Neural cell (in vitro differentiated cells): ENCODE data around the gene GAST. TPM values are rescaled to one million over a fixed set of nuclear protein-coding genes. Genes with fewer than 3 reads are reported as not detected.

ENCODE experiments used
- H2AFZ ChIP-seq: fragments of 200-600, 300-800 bp; sonication (generic), shearing (Covaris generic); 2 replicates; pipeline ENCODE4 v1.6.0; 2014; ENCODE audit warnings: low read depth, mild to moderate bottlenecking, antibody characterized with exemption, low read length, moderate library complexity
- H3F3A ChIP-seq: fragments of 200-600 bp; shearing (Covaris generic); 2 replicates; pipeline ENCODE4 v1.6.1; 2016; ENCODE audit warnings: mild to moderate bottlenecking, moderate library complexity, mixed read lengths, antibody characterized with exemption, low read length; ENCODE audit not compliant: insufficient read depth, poor library complexity, severe bottlenecking
- H3K27ac ChIP-seq: fragments of 200-600, 300-800 bp; sonication (generic), shearing (Covaris generic); 2 replicates; pipeline ENCODE4 v1.5.1; 2014; ENCODE audit warnings: mild to moderate bottlenecking, low read length, moderate library complexity
- H3K27me3 ChIP-seq: fragments of 300-800, 200-600 bp; sonication (generic), shearing (Covaris generic); 2 replicates; pipeline ENCODE4 v1.6.0; 2014; ENCODE audit warnings: mild to moderate bottlenecking, low read depth, low read length, moderate library complexity; ENCODE audit not compliant: insufficient read depth
- H3K36me3 ChIP-seq: fragments of 300-800, 200-600 bp; sonication (generic), shearing (Covaris generic); 2 replicates; pipeline ENCODE4 v1.5.1; 2014; ENCODE audit warnings: mild to moderate bottlenecking, antibody characterized with exemption, low read length, moderate library complexity; ENCODE audit not compliant: insufficient read depth
- H3K4me2 ChIP-seq: fragments of 300-800, 200-600 bp; sonication (generic), shearing (Covaris generic); 2 replicates; pipeline ENCODE4 v1.6.0; 2014; ENCODE audit warnings: mild to moderate bottlenecking, low read length
- H3K4me3 ChIP-seq: fragments of 300-800, 200-600 bp; sonication (generic), shearing (Covaris generic); 2 replicates; pipeline ENCODE4 v1.5.1; 2014; ENCODE audit warnings: mild to moderate bottlenecking, low read length, moderate library complexity
- H3K79me2 ChIP-seq: fragments of 200-600 bp; shearing (Covaris generic); replicated peaks from 2 replicates; pipeline ENCODE4 v1.6.0; 2014; ENCODE audit warnings: mild to moderate bottlenecking, low read length, moderate library complexity; ENCODE audit not compliant: insufficient read depth
- H3K9ac ChIP-seq: fragments of 300-800, 200-600 bp; sonication (generic), shearing (Covaris generic); 2 replicates; pipeline ENCODE4 v1.6.1; 2016; ENCODE audit warnings: mild to moderate bottlenecking, low read length, mixed read lengths
- H3K9me2 ChIP-seq: fragments of 200-600 bp; shearing (Covaris generic); 2 replicates; pipeline ENCODE4 v1.6.1; 2016; ENCODE audit warnings: mild to moderate bottlenecking, low read length, mixed read lengths; ENCODE audit not compliant: insufficient read depth
- H3K9me3 ChIP-seq: fragments of 200-600, 300-800 bp; sonication (generic), shearing (Covaris generic); 2 replicates; pipeline ENCODE4 v1.6.1; 2016; ENCODE audit warnings: mild to moderate bottlenecking, mixed run types, low read length, moderate library complexity, mixed read lengths
- H4K20me1 ChIP-seq: fragments of 200-600 bp; shearing (Covaris generic); 2 replicates; pipeline ENCODE4 v1.6.1; 2016; ENCODE audit warnings: mild to moderate bottlenecking, mixed run types; ENCODE audit not compliant: insufficient read depth
- CTCF ChIP-seq: fragments of 450-650 bp; IDR thresholded peaks from 2 replicates; pipeline ENCODE4 v1.5.1; 2014; ENCODE audit warnings: antibody characterized with exemption, mild to moderate bottlenecking, moderate library complexity; ENCODE audit not compliant: poor library complexity, severe bottlenecking
- EP300 ChIP-seq: fragments of 450-650 bp; conservative IDR thresholded peaks from 2 replicates; pipeline ENCODE4 v1.6.1; 2014; ENCODE audit warnings: antibody characterized with exemption, mild to moderate bottlenecking, moderate library complexity; ENCODE audit not compliant: poor library complexity, severe bottlenecking
- EZH2 ChIP-seq: fragments of 200-600, 300-800 bp; shearing (Covaris generic), sonication (generic); IDR thresholded peaks from 2 replicates; pipeline ENCODE4 v1.6.1; 2014; ENCODE audit warnings: antibody characterized with exemption, low read length, borderline replicate concordance, mild to moderate bottlenecking; ENCODE audit not compliant: insufficient read depth, poor library complexity, severe bottlenecking
- MXI1 ChIP-seq: fragments of 450-650 bp; conservative IDR thresholded peaks from 2 replicates; pipeline ENCODE4 v1.6.1; 2014; ENCODE audit warnings: antibody characterized with exemption, mild to moderate bottlenecking; ENCODE audit not compliant: poor library complexity, severe bottlenecking
- POLR2AphosphoS5 ChIP-seq: IDR thresholded peaks from 2 replicates; pipeline ENCODE4 v1.6.1; 2012
- RAD21 ChIP-seq: fragments of 450-650 bp; conservative IDR thresholded peaks from 2 replicates; pipeline ENCODE4 v1.6.1; 2014; ENCODE audit warnings: antibody characterized with exemption, mild to moderate bottlenecking, moderate library complexity
- REST ChIP-seq: IDR thresholded peaks from 2 replicates; pipeline ENCODE4 v1.6.1; 2012; ENCODE audit warnings: borderline replicate concordance
- SMC3 ChIP-seq: fragments of 450-650 bp; conservative IDR thresholded peaks from 2 replicates; pipeline ENCODE4 v1.6.1; 2014; ENCODE audit warnings: antibody characterized with exemption, mild to moderate bottlenecking, moderate library complexity; ENCODE audit not compliant: poor library complexity
- TAF1 ChIP-seq: IDR thresholded peaks from 2 replicates; pipeline ENCODE4 v1.6.1; 2012; ENCODE audit warnings: low read depth
- polyA plus RNA-seq: library from polyadenylated mRNA; depleted of rRNA; stranded (reverse); fragments of >200 nt; gene quantifications from 2 replicates; pipeline ENCODE4 v1.2.3, GENCODE V29; 2014

The GAST gene
- polyA plus RNA-seq, 1 donor from 2014 or later: not detected

- H3K79me2 ChIP-seq: no peaks in the 10 kb centered on the region
- no peaks in the 10 kb centered on the region for H3K9me2 ChIP-seq
- H3K9me3 ChIP-seq: no peaks in the 10 kb centered on the region
- no peaks in the 10 kb centered on the region for H4K20me1 ChIP-seq
- no peak overlapping the region for H3K27ac ChIP-seq
- no peaks in the 10 kb centered on the region for H3F3A ChIP-seq
- H2AFZ ChIP-seq: no peak overlapping the region
- no peak overlapping the region for H3K4me2 ChIP-seq
- H3K9ac ChIP-seq: no peak overlapping the region
- TF ChIP-seq REST (no peak), EZH2 (no peak), CTCF (no peak), SMC3 (no peak), RAD21 (no peak)
- no peaks in the 10 kb centered on the region for H3K36me3 ChIP-seq
- no peak overlapping the region for H3K4me3 ChIP-seq
- no peaks in the 10 kb centered on the region for H3K27me3 ChIP-seq
Measured at GRCh38 chr17:41725134-41725533, 13.0 kb downstream of the GAST start.

GRCh38 chr17:41728056-41728455, 15.9 kb downstream of the GAST start:
- H2AFZ ChIP-seq: no peak overlapping the region
- H3K4me2 ChIP-seq: no peak overlapping the region
- no peak overlapping the region for H3K9ac ChIP-seq
- no peak overlapping the region for H3K4me3 ChIP-seq
- H3K9me3 ChIP-seq: no peaks in the 10 kb centered on the region
- H3K79me2 ChIP-seq: no peaks in the 10 kb centered on the region
- peaks cover 13% of the 10 kb centered on the region for H3K27me3 ChIP-seq
- no peaks in the 10 kb centered on the region for H4K20me1 ChIP-seq
- H3K36me3 ChIP-seq: no peaks in the 10 kb centered on the region
- no peak overlapping the region for H3K27ac ChIP-seq
- H3F3A ChIP-seq: no peaks in the 10 kb centered on the region
- no peaks in the 10 kb centered on the region for H3K9me2 ChIP-seq
- TF ChIP-seq TAF1: no peak
- TF ChIP-seq EZH2: no peak
- no peak for TF ChIP-seq MXI1
- no peak for TF ChIP-seq REST
- no peak for TF ChIP-seq CTCF
- no peak for TF ChIP-seq EP300
- TF ChIP-seq RAD21: no peak
- no peak for TF ChIP-seq POLR2AphosphoS5
- TF ChIP-seq SMC3: no peak
